Tibial nerve (tissue), 4 donors: ENCODE data around the gene RRP1B. TPM values are rescaled to one million over a fixed set of nuclear protein-coding genes. Genes with fewer than 3 reads are reported as not detected.

Experiments used
- DNase-seq, 2 donors: peaks; one replicate each; pipeline ENCODE4 v3.0.0-alpha.2; 2019; ENCODE audit warnings: low spot score in 2 of 2
- H3K27ac ChIP-seq, 4 donors: fragments of 200-600 bp; sonication (generic) in 3 of 4; one replicate each; pipeline ENCODE4 v1.5.1; 2017 to 2019; ENCODE audit warnings: mild to moderate bottlenecking in 1 of 4
- H3K27me3 ChIP-seq, 2 donors: fragments of 200-600 bp; sonication (generic) in 1 of 2; one replicate each; pipeline versions ENCODE4 v1.5.1 to v1.6.0; 2017 to 2019
- H3K36me3 ChIP-seq, 3 donors: fragments of 200-600 bp; sonication (generic); one replicate each; pipeline ENCODE4 v1.5.1; 2018 to 2019
- H3K4me1 ChIP-seq, 4 donors: fragments of 200-600 bp; sonication (generic) in 3 of 4; one replicate each; pipeline ENCODE4 v1.5.1; 2017 to 2019
- H3K4me3 ChIP-seq, 4 donors: fragments of 200-600 bp; sonication (generic) in 3 of 4; one replicate each; pipeline ENCODE4 v1.5.1; 2017 to 2019; ENCODE audit warnings: mild to moderate bottlenecking in 1 of 4, moderate library complexity in 1 of 4
- H3K9me3 ChIP-seq, 4 donors: fragments of 200-600 bp; sonication (generic) in 3 of 4; one replicate each; pipeline ENCODE4 v1.5.1; 2017 to 2019
- EP300 ChIP-seq, 2 donors: sonication (generic); formaldehyde crosslinking; IDR thresholded peaks; one replicate each; pipeline ENCODE4 v1.6.1; 2017; ENCODE audit warnings: antibody characterized with exemption in 2 of 2, mild to moderate bottlenecking in 1 of 2
- POLR2A ChIP-seq, 2 donors: fragments of 450-650 bp; IDR thresholded peaks; one replicate each; pipeline ENCODE4 v1.6.1; 2017; ENCODE audit warnings: antibody characterized with exemption in 2 of 2, mild to moderate bottlenecking in 2 of 2, moderate library complexity in 2 of 2
- WGBS, 2 donors: methylation state at CpG; one replicate each; pipeline ENCODE4 v1.1.5; 2018; 5-methylcytosine and 5-hydroxymethylcytosine counted together
- total RNA-seq, 4 donors: library from RNA; depleted of rRNA; stranded (reverse); fragments of >200 nt; gene quantifications; one replicate each; pipeline ENCODE4 v1.1.0, GENCODE V29; 2016
- TF ChIP-seq, protein P1 (sequence below), 5 experiments: fragments of 200-600 bp in 3 of 5; fragments of 450-650 bp in 2 of 5; sonication (generic) in 3 of 5; IDR thresholded peaks; one replicate each; pipeline ENCODE4 v1.5.1; 2016 to 2019; ENCODE audit warnings: antibody characterized with exemption in 5 of 5, mild to moderate bottlenecking in 3 of 5, moderate library complexity in 2 of 5

RRP1B gene
- total RNA-seq, 4 donors from 2014 or later: 21.4 to 29.4 (median 25.5) TPM

DNA sequence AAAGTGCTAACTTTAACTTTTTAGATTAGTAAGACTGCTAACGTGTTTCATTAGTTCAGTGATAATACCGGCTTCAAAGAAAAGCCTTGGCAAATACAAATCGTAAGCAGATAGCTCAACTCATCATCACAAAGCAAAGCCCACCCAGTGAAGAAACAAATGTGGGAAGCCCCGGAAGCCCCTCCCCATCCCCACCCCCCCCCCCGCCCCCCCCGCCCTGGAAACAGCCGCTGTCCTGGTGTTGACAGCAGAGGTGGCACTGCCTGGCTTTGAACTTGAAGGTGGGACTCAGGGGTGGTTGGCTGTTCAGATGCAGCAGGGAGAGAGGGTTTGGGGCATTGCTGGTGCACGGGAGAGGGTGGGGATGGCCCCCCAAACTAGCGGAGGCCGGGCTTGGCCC lies 73.7 kb downstream of the RRP1B start:
- peaks cover 0 to 23% (median 0%) of the 10 kb centered on the region in 3 donors for H3K36me3 ChIP-seq
- H3K27me3 ChIP-seq: no peaks in the 10 kb centered on the region
- DNase-seq: no peak
- TF ChIP-seq EP300 (IDR thresholded peaks at IDR 0.05) (no peak), POLR2A (IDR thresholded peaks at IDR 0.05) (no peak)
- TF ChIP-seq, protein P1, sequence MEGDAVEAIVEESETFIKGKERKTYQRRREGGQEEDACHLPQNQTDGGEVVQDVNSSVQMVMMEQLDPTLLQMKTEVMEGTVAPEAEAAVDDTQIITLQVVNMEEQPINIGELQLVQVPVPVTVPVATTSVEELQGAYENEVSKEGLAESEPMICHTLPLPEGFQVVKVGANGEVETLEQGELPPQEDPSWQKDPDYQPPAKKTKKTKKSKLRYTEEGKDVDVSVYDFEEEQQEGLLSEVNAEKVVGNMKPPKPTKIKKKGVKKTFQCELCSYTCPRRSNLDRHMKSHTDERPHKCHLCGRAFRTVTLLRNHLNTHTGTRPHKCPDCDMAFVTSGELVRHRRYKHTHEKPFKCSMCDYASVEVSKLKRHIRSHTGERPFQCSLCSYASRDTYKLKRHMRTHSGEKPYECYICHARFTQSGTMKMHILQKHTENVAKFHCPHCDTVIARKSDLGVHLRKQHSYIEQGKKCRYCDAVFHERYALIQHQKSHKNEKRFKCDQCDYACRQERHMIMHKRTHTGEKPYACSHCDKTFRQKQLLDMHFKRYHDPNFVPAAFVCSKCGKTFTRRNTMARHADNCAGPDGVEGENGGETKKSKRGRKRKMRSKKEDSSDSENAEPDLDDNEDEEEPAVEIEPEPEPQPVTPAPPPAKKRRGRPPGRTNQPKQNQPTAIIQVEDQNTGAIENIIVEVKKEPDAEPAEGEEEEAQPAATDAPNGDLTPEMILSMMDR (IDR thresholded peaks at IDR 0.05): no peak
- peak overlapping the region in 2 of 4 donors; percentile 18 to 47 for H3K4me3 ChIP-seq
- peak overlapping the region; percentile 81 to 98 (median 93) for H3K27ac ChIP-seq
- WGBS, 2 donors: 27 to 46% methylated on average over 10 of the region's 10 CpGs
- H3K9me3 ChIP-seq: no peaks in the 10 kb centered on the region
- peaks cover 0 to 91% (median 53%) of the 10 kb centered on the region in 4 donors for H3K4me1 ChIP-seq

DNA sequence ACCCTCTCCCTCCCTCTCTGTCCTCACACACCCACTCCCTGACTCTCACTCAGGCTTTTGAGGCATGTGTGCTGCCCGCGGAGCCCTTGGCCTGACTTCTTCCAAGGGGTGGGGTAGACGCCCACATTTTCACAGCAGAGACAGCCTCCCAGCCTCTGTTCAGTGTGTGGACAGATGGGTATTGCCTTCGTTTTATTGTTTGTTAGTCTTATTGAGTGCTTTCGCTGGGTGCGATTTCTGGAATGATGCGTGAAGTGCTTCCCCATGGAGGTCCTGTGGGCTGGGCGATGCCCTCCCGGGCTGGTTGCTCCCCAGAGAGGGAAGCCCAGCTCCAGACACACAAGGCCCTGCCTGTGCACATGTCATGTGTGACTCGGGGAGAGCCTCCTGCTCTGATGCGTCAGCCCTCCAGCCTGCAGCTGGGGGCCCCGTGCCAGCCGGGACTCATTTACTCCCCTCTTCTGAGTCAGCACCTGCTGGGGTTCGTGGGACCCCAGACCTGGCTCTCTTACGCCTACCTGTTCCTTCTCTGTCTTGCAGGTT lies 74.2 kb downstream of the RRP1B start:
- H3K4me3 ChIP-seq: peak overlapping the region in 3 of 4 donors; percentile 10 to 47 (median 18)
- TF ChIP-seq POLR2A (IDR thresholded peaks at IDR 0.05) (peak in 1 of 2 donors; percentile 46), EP300 (IDR thresholded peaks at IDR 0.05) (peak in 1 of 2 donors; percentile 87)
- TF ChIP-seq, protein P1 (IDR thresholded peaks at IDR 0.05): no peak
- peaks cover 0 to 89% (median 50%) of the 10 kb centered on the region in 4 donors for H3K4me1 ChIP-seq
- H3K27ac ChIP-seq: peak overlapping the region; percentile 81 to 98 (median 93)
- H3K27me3 ChIP-seq: no peaks in the 10 kb centered on the region
- DNase-seq: peak; percentile 59 to 63
- H3K9me3 ChIP-seq: no peaks in the 10 kb centered on the region
- H3K36me3 ChIP-seq: peaks cover 0 to 25% (median 0%) of the 10 kb centered on the region in 3 donors
- 23 to 43% methylated on average over 12 to 15 of the region's 15 CpGs for WGBS, 2 donors

DNA sequence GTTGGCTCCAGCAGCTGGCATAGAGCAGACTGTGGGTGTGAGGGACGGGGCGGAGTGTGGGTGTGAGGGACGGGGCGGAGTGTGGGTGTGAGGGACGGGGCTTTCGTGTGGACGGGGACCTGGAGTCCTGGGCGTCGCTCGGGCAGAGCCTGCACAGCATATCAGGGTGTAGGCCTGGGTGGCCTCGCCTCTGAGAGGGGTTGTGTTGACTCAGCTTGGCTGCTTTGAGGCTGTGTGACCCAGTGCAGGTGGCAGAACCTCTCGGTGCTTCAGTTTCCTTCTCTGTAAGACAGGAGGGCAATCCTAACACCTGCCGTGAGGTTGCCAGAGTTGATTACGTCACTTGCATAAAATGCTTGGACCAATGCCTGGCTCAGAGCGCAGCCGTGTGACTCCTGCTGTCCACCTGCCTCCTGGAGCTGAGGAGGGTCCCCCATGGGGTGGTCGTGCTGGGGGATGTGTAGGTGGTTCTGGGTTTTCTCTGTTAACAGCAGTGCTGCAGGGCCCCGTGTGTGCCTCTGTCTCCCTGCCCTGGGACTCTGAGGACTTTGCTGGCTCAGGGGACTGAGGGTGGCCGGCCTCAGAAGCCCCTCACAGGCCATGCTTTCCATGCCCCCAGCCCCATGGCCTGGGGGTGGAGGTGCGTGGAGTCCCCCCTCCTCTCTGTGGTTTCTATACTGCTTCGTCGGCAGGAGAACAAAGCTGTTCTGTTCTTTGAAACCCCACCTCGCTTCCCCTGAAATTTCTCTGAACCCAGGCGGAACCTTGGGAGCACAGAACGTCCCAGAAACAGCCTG lies 75.0 kb downstream of the RRP1B start:
- H3K27ac ChIP-seq: peak overlapping the region; percentile 81 to 98 (median 93)
- peaks cover 0 to 82% (median 44%) of the 10 kb centered on the region in 4 donors for H3K4me1 ChIP-seq
- H3K9me3 ChIP-seq: no peaks in the 10 kb centered on the region
- H3K36me3 ChIP-seq: peaks cover 0 to 25% (median 0%) of the 10 kb centered on the region in 3 donors
- TF ChIP-seq POLR2A (IDR thresholded peaks at IDR 0.05): no peak
- TF ChIP-seq EP300 (IDR thresholded peaks at IDR 0.05): no peak
- TF ChIP-seq, protein P1 (IDR thresholded peaks at IDR 0.05): no peak
- DNase-seq: no peak
- H3K27me3 ChIP-seq: no peaks in the 10 kb centered on the region
- peak overlapping the region; percentile 10 to 47 (median 16) for H3K4me3 ChIP-seq
- 42 to 50% methylated on average over 22 to 25 of the region's 25 CpGs for WGBS, 2 donors

DNA sequence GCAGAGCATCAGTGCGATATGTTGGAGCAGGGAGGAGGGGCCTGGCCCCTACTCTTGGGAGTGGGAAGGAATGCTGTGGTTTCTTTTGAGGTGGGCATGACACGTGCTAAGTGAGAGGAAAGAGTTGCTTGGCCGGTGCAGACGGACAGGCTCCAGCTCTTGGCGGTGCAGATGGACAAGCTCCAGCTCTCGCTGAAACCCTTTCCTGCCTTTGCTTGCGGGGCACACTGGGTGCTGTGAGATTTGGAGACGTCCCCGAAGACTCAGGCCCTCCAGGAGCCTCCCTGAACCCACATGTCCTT lies 75.5 kb downstream of the RRP1B start:
- Histone ChIP-seq H3K4me1 (peaks cover 0 to 77% (median 41%) of the 10 kb centered on the region in 4 donors), H3K27me3 (no peaks in the 10 kb centered on the region), H3K36me3 (peaks cover 0 to 25% (median 0%) of the 10 kb centered on the region in 3 donors), H3K9me3 (no peaks in the 10 kb centered on the region), H3K4me3 (peak overlapping the region in 3 of 4 donors; percentile 20 to 47 (median 29)), H3K27ac (peak overlapping the region; percentile 81 to 98 (median 93))
- TF ChIP-seq POLR2A (IDR thresholded peaks at IDR 0.05): peak; percentile 36 to 83
- TF ChIP-seq, protein P1 (IDR thresholded peaks at IDR 0.05): no peak
- peak; percentile 95 to 97 for TF ChIP-seq EP300 (IDR thresholded peaks at IDR 0.05)
- 45 to 61% methylated on average over 4 to 9 of the region's 9 CpGs for WGBS, 2 donors
- DNase-seq: peak; percentile 76 to 83
